T-helper 9 cell (primary cell): Measurements from ENCODE around the gene BCL10.
"Not testable (repeated sequence)": the region's sequence is repeated elsewhere in the genome, so short reads cannot be mapped to it uniquely, and the experiment has no call there.

Source experiments
- DNase-seq: peaks from one replicate; pipeline ENCODE4 v3.0.0-alpha.2; 2020

The BCL10 gene

DNA sequence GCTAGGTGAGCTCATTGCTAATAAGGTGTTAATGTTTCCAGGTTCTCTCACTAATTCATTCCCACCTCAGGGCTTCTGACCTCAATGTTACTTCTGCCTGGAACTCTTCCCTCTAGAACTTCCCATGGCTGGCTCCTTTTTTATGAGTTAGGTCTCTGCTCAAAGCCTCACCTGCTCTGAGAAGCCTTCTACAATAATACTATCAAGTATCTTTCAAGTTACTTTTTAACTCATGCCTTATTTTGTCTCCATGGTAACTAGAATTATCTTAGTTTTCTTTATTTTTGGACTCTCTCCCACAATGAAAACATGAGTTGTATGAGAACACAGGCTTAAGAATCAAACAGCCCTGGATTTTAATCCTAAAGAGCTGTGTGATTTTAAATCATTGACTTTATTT lies 13.4 kb downstream of the BCL10 start:
- DNase-seq = no peak

DNA sequence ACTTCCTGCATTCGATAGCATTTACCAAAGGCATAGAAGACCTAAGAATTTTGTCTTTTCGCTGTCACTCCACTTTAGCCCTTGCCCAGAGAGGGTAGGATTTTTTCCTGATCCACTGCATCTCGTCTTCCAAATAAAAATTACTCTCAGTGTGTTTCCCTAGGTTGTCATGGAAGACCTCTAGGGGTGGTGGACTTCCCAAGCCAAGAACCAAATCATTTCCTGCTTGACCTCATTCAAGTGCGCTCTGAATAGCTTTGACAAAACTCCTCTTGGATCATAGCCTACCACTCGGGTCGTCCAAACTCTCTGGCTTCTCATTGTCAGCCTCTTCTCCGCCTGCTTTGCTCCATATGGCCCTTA lies 16.5 kb downstream of the BCL10 start:
- no peak for DNase-seq

DNA sequence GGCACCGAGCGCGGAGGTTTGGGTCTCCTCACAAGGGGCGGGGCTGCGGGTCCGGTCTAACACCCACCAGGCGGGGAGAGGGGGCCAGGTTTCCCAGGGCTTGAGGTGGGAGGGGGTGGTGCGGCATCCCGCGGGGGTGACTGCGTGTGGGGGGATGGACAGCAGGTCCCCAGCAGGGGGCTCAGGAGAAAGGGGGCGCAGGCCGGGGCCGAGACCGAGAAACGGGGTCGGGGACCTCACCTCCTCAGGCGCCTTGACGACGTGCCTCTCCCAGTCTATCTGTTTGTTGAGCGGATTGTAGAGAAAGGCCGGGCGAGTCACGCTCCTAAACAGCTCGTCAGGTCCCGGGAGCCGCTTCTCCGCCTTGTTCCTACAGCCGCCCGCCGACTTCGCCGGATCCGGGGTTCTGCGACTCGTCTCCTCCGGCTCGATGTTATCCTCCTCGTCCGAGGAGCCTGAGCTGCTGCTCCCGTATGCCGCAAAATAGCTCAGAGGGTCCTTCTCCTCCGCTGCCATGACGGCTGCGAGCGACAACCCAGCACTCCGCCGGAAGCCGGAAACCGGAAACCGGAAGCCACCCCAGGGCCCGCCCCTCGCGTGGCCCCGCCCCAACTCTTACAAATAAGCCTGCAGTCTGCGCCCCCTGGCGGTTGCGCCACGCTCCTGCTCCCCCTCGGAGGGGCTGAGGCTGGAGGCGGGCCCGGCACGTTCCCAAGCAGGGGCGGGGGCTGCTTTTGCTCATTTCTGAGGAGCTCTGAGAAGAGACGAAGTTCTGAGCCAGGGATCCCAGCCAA lies 17.1 kb downstream of the BCL10 start, which contains the start of gene C1orf52:
TSS of gene C1orf52 (minus strand) at position 545 of the 794 bp plus-strand sequence. CDS start at position 516, 29 bp downstream.
- peak; percentile 98 for DNase-seq

DNA sequence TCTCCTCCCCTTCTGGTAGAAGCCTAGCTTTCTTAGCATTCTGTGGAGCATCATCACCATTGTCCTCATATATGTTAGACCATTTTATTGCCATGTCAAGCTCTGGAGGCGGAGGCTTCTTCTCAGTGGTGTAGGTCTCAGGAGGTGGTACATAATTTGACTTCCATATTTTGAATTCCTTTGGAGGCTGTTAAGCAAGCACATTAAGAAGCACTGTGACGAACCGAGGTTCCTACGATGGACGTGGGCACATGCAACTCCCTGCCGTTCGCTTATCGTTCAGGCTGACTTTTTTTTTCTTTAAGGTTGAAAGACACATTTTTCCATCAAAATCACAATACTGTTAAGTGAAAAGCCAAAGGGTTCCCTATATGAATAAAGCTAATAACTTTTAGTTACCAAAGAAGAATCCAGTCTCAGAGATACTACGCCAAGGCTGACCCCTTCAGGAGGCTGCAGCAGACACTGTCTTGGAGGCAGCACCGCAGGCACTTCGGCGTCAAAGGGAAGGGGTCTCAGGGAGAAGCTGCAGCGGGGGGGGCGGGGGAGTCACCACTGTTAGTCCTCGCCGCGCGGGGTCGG lies 17.8 kb downstream of the BCL10 start:
- DNase-seq = no peak

DNA sequence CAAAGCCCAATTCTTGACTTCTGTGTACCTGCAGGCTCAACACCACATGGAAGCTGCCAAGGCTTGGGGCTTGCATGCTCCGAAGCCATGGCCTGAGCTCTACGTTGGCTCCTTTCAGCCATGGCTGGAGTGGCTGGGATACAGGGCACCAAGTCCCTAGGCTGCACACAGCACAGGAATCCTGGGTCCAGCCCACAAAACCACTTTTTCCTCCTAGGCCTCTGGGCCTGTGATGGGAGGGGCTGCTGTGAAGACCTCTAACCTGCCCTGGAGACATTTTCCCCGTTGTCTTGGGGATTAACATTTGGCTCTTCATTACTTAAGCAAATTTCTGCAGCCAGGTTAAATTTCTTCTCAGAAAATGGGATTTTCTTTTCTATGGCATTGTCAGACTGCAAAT lies 27.4 kb downstream of the BCL10 start:
- not testable (repeated sequence) for DNase-seq

DNA sequence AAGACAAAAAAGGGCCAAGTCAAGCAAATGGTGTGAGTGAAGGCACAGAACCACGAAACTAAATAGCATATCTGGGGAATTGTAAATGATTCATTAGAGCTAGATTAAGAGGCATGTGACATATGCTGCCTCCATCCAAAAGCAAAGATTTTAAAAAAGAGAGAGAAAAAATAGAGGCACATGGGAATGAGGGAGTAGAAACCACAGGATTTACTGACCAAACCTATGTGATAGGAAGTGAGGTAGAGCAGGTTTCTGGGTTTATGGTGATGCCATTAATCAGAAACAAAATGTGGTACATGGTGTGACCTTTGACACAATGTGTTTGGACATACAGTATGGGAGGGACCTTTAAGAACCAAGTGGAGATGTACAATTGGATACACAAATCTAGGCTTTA lies 30.5 kb downstream of the BCL10 start:
- DNase-seq = no peak

DNA sequence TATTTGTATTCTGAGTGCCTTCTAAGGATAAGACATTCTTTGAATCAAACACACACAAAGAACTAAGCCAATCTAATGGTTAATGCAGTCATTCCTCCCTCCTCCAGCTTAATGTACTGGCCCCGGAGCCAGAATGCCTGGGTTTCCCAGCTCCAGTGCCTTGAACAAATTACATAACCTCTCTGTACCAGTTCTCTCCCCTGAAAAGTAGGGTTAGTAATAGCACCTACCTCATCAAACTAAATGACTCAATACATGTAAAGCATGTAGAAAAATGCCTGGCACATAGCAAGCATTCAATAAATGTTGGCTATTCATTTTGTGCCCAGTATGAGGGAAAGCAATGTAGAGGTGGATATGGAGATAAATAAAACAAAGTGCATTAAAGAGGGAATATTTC lies 31.0 kb downstream of the BCL10 start:
- no peak for DNase-seq

DNA sequence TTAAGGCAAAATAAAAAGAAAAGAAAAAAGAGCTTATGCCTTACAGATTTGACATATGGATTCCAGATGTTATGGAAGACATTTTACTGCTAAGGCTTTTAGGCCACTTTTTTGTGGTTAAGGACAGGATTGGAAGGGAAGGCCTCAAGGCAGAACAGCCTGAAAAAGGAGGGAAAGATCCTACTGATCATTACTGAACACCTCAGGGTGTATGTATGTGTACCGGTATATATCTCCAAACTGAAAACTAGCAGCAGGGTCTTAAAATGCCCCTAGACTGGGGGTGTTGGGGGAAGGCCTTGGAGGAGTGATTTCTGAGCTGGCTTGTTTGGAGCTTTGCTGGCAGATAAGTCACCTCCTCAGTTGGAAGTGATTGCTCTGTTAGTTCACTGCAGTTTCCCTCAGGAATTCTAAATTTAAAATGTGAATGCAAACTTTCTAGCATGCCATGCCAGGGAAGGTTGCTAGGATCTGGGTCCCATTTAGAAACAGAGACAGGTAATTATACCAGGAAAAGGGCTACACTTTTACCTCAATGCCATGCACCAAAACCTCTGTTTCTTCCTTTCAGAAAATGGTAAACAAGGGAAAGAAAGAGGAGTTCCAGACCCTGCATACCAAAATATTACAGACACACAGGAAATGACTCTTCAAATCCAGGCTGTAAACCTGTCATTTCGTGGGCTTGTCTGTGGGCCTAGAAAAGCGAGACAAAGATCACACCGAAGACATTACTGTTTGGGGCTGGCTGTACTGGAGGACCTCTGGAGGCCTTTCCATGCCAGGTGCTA lies 32.0 kb downstream of the BCL10 start:
- no peak for DNase-seq

DNA sequence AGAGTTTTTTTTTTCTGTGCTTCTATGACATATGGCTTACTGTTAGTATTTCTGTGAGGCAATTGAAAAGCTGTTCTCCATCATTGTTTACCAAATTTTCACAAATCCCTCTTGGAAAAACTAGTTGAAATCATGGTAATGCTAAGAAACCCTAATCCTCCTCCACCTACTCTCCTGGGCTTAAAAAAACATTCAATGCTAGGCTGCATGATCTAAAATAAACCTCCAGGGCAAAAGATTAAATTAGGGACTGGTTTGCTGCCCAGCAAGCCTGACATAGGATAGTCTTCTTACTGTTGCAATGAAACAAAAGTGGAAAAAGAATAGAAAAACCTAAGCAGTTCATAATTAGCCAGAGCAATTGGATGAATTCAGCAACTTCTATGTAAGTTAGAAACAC lies 33.1 kb downstream of the BCL10 start:
- DNase-seq = no peak

DNA sequence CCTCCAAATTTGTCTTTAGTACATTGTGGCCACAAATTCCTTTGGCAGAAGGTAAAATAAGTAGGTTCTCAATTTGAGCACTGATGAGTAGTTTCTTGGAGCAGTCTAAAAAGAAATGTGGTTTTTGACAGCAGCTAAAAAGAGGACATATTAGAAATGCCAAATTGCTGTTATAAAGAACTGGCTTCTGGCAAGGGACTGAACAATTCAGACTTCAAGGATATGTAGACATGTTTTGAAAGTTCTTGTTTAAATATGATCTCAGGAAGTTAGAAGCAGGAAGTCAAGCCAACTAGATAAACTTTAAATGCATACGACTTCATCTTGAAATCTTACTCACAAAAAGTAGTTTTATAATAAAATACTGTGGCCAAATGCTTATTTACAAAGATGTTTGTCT lies 35.8 kb downstream of the BCL10 start:
- no peak for DNase-seq

DNA sequence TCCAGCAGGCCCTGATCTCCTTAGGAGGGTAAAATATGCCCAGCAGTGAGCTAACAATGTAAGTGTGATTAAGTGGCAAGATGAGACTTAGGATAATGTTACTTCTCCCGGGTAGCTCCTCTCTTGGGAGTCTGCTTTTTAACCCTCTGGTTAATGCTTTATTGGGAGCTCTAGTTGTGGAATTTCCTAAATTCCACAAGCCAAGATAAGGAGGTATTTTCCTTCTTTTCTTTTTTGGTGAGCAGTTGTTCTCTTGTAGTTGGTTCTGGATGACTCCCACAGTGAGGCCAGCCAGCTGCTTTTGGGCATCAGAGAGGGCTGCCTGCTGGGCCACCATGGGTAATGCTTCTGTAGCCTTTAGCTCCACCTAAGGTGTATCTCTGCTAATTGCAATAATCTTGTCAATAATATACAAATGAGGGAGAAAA lies 36.2 kb downstream of the BCL10 start:
- DNase-seq = no peak

DNA sequence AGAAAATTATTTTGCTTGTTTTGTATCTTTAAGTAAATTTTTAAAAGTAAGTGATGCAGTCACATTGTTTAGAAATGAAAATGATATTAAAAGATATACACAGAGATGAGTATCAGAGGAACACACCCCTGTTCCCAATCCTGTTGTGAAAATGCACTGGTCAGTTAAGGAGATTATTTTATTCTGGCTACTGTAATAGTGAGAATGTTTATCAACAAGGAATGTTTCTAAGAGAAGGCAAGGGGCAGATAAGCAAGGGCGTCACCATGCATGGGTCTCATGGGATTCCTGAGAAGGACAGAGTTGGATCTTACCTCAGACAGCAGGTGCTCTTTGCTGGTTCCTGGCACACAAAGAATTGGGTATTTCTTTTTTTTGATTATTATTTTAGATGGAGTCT lies 38.8 kb downstream of the BCL10 start:
- DNase-seq = no peak

DNA sequence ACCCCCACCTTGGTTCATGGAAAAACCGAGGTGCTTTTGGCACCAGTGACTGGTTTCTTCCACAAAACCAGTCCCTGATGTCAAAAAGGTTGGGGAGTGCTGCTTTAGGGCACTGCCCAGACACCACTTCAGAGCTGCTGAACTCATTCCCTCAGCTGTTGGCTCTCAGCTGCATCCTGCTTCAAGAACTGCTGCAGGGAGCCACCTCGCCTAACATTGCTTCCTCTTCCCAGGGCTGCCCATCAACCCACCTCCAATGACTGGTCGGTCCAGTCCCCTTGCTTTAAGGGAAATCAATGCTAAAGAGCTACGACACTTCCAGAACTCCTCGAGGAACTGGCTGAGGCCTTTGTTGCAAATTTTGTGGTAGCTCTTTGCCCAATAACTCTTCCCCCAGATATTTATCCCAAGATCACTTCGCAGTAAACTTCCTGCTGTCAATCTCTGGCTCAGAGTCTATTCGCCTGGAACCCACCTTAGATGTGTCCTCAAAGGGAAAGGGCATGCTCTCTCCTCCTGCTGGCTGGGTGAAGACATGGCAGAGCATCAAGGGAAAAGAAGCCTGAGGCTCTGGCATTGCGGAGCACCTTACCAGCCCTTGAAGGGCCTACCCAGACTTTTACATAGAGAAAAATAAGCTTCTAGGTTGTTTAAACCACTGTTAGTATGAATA lies 46.0 kb downstream of the BCL10 start:
- no peak for DNase-seq

DNA sequence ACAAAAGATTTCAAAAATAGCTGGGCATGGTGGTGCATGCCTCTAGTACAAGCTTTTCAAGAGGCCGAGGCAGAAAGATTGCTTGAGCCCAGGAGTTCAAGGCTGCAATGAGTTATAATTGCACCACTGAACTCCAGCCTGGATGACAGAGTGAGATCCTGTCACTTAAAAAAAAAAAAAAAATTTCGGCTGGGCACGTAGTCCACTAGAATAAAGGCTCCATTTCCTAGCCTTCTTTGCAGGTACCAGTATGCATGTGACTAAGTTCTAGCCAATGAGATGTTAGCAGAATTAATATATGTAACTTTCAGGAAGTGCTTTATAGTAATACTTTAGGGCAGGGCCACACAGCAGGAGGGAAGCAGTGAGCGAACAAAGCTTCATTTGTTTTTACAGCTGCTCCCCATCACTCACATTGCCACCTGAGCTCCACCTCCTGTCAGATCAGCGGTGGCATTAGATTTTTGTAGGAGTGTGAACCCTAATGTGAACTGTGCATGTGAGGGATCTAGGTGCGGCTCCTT lies 46.8 kb downstream of the BCL10 start:
- no peak for DNase-seq

DNA sequence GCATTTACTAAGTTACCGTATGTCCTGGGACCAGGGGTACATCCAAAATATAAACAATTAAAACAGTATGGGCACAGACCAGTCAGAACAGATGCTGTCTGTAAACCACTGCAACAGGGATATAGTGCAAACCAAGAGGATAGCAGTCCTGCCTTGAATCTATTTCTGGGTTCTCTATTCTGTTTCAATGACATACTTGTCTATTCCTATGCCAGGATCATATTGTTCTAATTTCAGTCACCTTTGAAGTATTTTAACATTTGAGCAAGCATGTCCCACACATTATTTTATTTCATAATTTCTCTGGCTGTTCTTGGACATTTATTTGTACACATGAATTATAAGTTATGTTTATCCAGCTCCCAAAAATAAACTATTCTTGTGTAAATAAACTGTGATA lies 47.5 kb downstream of the BCL10 start:
- no peak for DNase-seq

DNA sequence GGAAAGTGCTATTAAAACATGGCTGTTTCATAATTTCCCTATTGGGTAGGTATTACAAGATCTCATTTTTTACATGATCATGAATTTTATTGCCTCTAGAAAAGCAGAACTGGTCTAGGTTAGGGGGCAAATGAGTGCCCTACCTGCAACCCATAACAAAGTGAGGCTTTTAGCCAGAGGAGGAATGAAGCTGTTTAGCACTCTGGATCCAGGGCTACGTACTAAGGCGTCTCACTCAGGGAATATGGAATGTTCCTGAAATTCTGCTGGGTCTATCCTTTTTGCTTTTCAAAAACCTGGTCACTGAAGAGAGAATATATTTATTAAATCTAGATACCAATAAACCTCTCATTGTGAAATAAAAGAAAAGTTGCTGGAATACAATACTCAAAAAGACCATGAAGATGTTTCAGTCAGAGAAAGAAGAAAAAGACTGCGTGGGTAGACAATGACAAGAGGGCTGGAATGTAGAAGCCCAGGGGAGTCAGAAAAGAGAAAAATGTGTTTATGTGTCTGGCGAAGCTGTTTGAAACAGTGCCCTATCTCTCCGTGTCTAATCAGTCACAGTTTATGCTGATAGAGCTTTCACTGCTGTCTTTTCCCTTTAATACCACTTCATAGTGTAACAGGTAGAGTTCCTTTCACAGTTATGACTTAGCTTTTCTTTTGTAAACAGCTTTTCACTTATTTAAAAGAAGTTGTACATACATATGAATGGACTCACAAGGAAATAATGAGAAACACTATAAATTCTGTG lies 50.6 kb downstream of the BCL10 start:
- no peak for DNase-seq

DNA sequence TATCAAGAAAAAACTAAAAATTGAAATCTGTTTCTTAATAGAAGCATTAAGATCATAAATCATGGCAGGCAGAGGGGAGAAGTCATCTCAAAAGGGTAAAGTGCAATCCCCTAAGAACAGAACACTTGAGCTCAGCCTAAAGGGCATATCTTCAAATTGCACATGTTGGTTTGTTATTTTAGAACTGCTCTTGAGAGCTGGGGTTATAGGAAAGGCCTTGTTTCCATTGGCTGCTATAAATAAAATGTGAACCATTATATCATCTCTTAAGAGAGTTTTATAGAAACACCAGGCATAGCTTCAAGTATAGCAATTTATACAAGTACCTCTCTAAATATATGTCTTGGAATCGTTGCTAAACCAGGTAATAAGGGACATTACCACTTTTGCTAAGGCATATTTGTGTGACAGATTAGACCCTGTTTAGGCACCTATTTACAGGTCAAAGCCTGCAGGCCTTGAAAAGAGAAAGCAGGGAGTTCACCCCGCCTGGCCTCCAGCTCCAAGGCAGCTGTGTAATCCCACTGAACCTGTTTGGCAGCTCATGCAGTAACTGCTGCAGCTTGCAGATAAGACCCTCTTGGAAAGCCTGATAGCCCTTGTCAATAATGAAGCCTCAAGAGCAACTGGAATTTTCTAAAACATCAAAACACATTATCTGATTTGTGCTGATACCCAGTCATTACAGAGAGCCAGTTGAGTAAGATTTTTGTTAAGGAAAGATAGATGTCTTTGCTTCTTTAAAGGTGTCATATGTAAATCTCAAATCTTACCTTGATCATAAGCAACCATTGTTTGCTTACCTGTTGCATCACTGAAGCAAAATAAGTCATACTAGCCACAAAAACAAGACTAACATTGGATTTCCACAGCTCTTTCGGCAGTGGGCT lies 51.5 kb downstream of the BCL10 start:
- no peak for DNase-seq

DNA sequence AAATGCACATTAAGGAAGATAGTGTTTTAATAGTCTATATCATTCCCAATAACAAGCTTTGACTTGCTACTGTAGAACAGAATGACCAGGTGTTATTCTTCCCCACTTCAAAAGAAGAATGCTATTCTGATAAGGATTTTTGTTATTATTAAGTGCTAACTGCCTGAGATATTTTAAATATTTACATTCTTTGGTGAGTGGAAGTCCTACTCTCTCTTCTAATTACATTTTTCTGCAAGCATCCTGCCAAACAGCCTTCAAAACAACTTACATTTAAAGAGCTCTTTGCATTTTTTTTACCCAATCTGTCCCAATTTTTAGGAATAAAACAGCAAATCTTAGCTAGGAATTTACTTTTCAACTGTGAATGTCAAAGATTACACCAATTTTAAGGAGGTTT lies 52.1 kb downstream of the BCL10 start:
- no peak for DNase-seq

DNA sequence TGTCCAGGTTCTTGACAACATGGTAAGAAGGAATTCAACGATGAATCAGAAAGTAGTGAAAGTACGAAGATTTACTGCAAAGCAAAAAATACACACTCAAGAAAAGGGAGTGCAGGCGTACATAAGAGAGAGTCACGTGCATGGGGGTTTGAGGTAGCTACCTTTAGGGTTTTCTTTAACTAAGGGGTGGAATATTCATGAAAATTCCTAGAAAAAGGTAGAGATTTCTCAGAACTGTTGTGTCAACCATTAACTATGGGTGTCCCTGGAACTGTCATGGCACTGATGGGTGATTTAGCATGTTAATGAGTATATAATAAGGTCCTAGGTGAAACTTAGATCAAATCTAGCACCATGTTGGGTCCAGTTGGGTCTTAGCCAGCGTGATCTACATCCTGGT lies 53.1 kb downstream of the BCL10 start:
- no peak for DNase-seq

DNA sequence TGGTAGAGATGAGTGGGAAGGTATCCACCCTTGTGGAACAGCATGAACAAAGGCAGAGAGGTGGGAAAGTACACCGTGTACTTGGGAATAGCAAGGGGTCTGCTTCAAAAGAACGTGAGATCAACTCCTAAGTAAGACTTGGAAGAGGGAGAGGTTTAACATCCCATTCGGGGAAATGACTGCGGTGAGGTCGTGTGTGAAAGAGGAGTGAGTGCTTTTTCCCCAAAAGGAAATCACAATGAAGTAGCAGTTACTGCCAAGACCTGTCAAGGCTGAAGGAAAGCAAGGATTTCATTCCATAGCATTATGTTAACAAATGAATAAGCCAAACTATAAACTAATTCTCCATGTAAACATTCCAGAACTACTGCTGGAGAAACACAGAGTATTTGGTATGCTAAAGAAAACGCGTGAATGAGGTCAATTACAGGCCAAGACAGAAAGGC lies 55.7 kb downstream of the BCL10 start:
- DNase-seq = no peak
